ENCODE measurements around the gene AFAP1.

The AFAP1 gene

GRCh38 chr4:7841071-7841470, 98.6 kb downstream of the AFAP1 start:
- no peak for DNase-seq (ENCODE audit: low spot score)

- no peak for DNase-seq (ENCODE audit: low spot score)
These were observed 99.8 kb downstream of the AFAP1 start for GRCh38 chr4:7839856-7840255.

GRCh38 chr4:7838136-7838782, 101.4 kb downstream of the AFAP1 start:
- DNase-seq (ENCODE audit: low spot score), result no peak

GRCh38 chr4:7837597-7838135, 102.0 kb downstream of the AFAP1 start:
- DNase-seq (ENCODE audit: low spot score), result no peak

GRCh38 chr4:7831858-7832730, 107.6 kb downstream of the AFAP1 start:
- no peak for DNase-seq (ENCODE audit: low spot score)

DNA sequence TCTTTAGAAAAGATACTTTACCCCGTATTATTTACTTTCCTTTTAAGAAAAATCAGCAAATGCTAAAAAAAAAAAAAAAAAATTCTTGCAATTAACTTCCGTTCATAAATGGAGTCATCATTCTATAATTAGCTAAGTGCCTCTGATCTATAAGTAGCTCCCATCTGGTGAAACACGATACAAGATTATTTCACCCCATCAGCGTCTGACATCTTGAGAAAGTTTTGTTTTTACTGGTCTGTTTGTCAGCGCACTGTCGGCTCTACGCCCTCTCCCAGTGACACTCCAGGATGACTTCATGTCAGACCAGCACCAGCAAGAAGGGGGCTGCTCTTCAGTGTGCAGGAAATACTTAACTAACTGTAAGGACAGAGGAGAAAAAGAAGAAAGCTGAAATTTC, 108.3 kb downstream of the AFAP1 start:
- DNase-seq (ENCODE audit: low spot score), result peak; percentile 67

DNA sequence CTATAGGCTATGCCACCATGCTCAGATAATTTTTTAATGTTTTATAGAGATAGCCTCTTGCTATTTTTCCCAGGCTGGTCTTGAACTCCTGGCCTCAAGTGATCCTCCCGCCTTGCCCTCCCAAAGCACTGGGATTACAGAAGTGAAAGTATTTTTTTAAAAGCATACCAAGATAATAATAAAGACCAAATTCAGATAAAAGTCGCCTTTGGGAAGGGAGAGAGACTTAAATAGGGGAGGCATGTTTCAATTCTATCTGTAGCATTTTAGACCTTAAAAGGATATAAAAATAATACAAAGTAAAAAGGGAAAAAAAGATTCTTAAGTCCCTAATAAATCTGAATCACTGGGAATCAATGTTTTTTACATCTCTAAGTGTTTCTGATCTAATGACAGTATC, 108.9 kb downstream of the AFAP1 start:
- no peak for DNase-seq (ENCODE audit: low spot score)

DNA sequence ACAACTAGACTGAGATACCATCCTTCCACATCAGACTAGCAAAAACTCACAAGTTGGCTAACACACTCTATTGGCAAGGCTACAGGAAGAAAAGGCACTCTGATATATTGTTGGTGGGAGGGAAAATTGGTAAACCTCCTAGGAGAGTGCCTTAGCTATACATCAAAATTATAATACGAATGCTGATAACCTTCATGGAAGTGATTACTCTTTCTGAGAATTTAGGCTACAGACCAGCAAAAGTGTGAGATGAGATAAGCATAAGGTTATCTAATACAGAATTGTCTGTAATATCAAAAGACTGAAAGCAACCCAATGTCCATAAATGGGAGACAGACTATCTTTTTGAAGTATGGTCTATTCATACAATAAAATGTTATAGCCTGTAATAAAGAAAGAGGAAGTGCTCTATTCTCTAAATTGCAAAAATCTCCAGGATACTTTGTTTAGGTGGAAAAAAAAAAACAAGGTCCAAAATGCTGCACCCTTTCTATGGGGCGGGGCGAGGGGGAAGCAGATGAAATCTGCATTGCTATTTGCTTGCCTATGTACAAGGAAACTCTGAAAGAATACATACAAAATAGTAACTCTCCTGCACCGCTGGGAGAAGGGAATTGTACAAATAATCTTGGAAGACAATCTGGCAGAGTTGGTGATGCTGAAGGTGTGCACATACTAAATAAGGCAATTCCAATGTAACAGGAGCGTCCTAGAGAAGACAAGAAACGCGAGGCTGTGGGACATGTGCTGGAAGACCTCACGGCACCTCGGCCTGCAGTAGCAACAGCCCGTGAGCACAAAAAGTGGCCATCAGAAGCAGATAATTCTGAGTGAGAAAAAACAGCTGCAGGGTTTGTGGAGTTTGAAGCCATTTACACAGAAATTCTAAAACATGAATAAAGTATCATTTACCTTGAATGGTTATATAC, 109.7 kb downstream of the AFAP1 start:
- peak; percentile 59 for DNase-seq (ENCODE audit: low spot score)

DNA sequence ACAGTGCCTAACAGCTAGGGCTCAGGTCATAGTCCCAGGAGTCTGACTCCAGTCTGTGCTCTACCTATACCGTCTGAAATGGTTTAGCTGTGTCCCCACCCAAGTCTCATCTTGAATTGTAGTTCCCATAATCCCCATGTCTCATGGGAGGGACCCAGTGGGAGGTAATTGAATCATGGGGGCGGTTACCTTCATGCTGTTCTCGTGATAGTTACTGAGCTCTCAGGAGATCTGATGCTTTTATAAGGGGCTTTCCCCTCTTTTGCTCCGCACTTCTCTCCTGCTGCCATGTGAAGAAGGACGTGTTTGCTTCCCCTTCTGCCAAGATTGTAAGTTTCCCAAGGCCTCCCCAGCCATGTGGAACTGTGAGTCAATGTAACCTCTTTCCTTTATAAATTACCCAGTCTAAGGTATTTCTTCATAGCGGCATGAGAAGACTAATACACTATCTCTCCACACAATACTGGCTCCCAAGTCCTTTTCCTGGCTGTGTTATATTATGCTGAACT, 110.8 kb downstream of the AFAP1 start:
- peak; percentile 22 for DNase-seq (ENCODE audit: low spot score)

DNA sequence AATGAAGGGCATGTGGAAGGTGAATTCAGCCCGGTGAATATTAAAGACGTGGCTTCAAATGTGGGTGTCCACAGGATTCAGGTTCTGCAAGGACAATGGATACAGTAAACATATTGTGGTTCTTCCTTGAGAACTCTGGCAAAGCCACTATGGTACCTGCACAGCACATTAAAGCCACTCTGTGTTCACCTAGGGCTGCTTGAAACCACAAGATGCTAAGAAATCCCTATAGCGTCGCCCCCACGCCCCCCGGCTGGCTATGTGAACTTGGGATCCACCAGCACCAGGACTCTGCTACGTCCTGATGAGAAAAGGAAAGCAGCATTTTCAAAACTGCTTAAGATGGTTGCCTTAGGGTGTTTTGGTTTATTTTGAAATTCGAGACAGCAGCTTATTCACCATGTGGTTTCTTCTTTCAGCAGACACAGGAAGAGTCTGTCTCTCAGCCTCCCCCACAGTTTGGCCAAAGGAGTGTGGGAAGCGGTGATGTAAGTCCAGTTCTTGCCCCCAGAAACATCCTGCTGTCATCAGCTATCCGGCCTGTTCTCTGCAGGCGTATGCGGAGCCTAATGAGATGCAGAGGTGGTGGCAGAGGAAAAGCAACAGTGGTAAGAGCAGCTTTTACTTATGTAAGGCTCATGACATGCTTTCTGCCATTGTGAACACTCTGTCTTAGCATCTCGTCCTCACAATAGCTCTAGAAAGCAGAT, 111.5 kb downstream of the AFAP1 start:
- DNase-seq (ENCODE audit: low spot score), result peak; percentile 87

GRCh38 chr4:7827566-7827965, 112.1 kb downstream of the AFAP1 start:
- DNase-seq (ENCODE audit: low spot score), result no peak

- DNase-seq (ENCODE audit: low spot score), result no peak
These were observed 112.8 kb downstream of the AFAP1 start for GRCh38 chr4:7826909-7827306.

DNA sequence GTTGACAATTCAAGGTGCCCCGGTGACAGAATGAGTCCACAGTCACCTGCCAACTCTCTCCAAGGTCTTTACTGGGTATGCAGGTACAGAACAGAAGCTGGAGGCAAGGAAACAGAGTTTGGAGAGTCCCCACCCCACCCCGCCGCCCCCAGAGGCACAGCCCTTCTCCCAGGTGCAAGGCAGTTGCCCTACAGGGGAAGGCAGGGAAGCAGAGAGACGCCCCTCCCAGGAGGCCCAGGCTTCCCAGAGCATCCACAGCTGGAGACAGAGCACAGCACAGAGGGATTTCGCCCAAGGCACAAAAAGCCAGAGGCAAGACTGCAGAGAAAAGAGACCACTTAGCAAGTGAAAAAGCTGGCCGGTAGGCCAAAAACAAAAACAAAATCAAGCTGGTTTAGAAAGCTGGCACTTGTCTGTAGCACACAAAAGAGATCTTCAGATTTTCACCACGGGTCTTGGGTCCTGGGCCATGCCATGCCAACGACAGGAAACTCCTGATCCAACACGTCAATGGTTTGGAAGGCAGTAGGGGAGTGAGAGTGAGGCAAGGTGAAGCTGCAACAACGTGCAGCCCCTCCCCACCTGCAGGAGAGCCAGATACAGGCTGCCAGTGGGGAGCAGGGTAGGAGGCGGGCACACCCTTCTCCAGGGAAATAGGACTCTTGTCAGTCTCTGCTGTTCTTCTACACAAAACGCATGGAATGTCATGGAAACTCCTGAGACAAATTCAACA, 113.3 kb downstream of the AFAP1 start:
- no peak for DNase-seq (ENCODE audit: low spot score)

DNA sequence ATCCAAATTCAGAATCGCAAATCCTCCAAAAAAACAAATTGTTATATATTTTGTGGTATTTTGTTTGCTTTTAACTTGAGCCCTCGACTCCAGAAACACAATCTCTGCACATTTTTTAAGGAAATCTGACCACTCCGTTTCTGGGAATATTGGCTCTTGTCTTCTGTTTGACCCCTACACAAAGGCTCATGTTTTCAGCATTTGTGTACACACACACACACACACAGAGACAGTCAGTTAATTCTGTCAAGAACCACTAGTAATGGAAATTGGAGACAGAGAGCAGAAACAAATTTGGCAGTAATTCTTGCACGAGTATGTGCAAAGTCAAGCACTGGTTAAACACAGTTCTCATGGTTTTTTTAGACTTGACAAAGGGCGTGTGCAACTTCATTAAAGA, 115.4 kb downstream of the AFAP1 start:
- no peak for DNase-seq (ENCODE audit: low spot score)

DNA sequence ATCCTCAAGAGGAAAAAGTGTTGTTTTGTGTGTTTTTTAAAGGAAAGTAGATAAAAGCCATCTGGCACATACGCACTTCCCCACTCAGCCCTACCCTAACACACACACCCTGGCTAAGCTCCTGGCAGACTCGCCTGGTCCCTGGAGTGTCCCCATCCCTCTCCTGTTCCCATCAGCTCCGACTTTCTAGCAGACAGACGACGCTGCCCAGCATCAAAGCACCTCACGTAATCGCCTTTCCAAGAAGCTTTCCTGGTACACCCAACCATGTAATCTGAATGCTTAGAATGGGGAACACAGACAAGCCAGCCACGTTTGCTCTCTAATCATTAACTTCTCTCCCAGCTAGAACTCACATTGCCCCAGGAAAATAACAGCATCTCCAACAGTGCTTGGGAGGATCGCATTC, 116.2 kb downstream of the AFAP1 start:
- no peak for DNase-seq (ENCODE audit: low spot score)

GRCh38 chr4:7822877-7823276, 116.8 kb downstream of the AFAP1 start:
- no peak for DNase-seq (ENCODE audit: low spot score)

- no peak for DNase-seq (ENCODE audit: low spot score)
These were observed 117.5 kb downstream of the AFAP1 start for GRCh38 chr4:7822137-7822505.

DNA sequence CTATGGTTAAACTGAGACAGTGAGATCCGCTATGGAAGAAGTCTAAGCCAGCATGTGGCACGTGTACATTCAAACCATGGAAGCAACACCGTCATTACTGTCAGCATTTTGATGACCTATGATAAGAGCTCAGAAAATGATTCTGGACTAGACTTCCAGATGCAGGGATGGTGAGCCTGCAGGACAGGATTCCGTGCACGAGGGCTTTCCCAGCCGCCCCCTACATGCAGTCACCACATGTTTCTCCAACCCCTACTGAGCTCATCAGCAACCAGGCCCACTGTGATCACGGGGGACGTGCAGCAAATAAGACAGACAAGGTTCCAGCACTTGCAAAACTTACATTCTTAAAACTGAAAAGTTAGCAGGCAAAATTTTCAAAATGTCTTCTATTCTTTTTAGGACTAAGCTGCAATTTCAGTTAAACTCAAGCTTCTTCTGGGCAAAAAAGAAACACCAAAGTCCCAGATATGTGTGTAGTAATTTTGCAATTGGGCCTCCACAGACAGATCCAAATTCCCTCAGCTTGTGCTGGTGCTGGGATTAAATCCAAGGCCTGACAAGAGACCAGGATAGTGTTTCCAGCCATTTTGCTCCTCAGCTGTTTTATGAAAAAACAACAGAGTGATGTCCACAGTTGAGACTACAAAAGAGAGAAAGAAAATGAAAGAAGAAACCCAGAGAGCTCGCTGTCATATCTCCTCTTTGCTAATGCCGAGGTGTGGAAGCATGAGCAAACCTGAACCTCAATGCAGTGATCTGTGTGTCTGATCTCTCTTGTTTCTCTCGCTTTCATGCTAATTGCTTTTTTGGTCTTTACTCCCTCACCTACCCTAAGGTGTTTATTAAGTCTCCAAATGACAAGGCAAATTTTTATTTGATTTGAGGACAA, 118.2 kb downstream of the AFAP1 start:
- DNase-seq (ENCODE audit: low spot score), result no peak

GRCh38 chr4:7820031-7820818, 119.4 kb downstream of the AFAP1 start:
- no peak for DNase-seq (ENCODE audit: low spot score)
